Frontal cortex (tissue), 4 donors: ENCODE measurements around the gene TMEM131. TPM values are rescaled to one million over a fixed set of nuclear protein-coding genes. Genes with fewer than 3 reads are reported as not detected.

Experiments used
- DNase-seq, 2 donors: peaks; one replicate each; pipeline ENCODE4 v3.0.0; 2012; ENCODE audit warnings: low spot score in 2 of 2
- FAIRE-seq: peaks from 2 replicates; lab custom pipeline; 2012; peaks lifted over from hg19 to GRCh38; lab: Jason Lieb, UNC
- total RNA-seq: library from RNA; depleted of rRNA; stranded (reverse); fragments of >200 nt; gene quantifications from one replicate; pipeline ENCODE4 v1.2.3, GENCODE V29; 2014
- donor health status: control.
- donor health status: control.
- donor health status: control.

Gene TMEM131
- total RNA-seq, 1 donor from 2014 or later, result 30.2 TPM

GRCh38 chr2:97755491-97755890 is 240.3 kb downstream of the TMEM131 start:
- FAIRE-seq (no peak), DNase-seq (no peak)

- FAIRE-seq, result no peak
Measured at GRCh38 chr2:97754690-97755346, 240.9 kb downstream of the TMEM131 start.

GRCh38 chr2:97752342-97753334 is 243.1 kb downstream of the TMEM131 start:
- FAIRE-seq (no peak), DNase-seq (no peak)

More at GRCh38 chr2:97754690-97755346, 240.9 kb downstream of the TMEM131 start:
- no peak for DNase-seq

- DNase-seq (no peak), FAIRE-seq (no peak)
Measured at GRCh38 chr2:97751752-97752151, 244.0 kb downstream of the TMEM131 start.

GRCh38 chr2:97750017-97750416 is 245.7 kb downstream of the TMEM131 start:
- FAIRE-seq, result no peak

GRCh38 chr2:97749581-97749980 is 246.2 kb downstream of the TMEM131 start:
- FAIRE-seq (no peak), DNase-seq (no peak)

More at GRCh38 chr2:97750017-97750416, 245.7 kb downstream of the TMEM131 start:
- no peak for DNase-seq

GRCh38 chr2:97747716-97748115 is 248.0 kb downstream of the TMEM131 start:
- no peak for FAIRE-seq
- no peak for DNase-seq

- DNase-seq (no peak), FAIRE-seq (no peak)
Measured at GRCh38 chr2:97747285-97747684, 248.5 kb downstream of the TMEM131 start.

GRCh38 chr2:97745474-97746174 is 250.1 kb downstream of the TMEM131 start:
- DNase-seq, result no peak
- no peak for FAIRE-seq

- FAIRE-seq (no peak), DNase-seq (no peak)
Measured at GRCh38 chr2:97743913-97744312, 251.8 kb downstream of the TMEM131 start.

GRCh38 chr2:97742381-97742847 is 253.3 kb downstream of the TMEM131 start:
- no peak for DNase-seq
- no peak for FAIRE-seq

GRCh38 chr2:97741686-97742085 is 254.1 kb downstream of the TMEM131 start:
- no peak for FAIRE-seq

GRCh38 chr2:97741251-97741650 is 254.5 kb downstream of the TMEM131 start:
- no peak for FAIRE-seq
- no peak for DNase-seq

More at GRCh38 chr2:97741686-97742085, 254.1 kb downstream of the TMEM131 start:
- DNase-seq, result no peak

GRCh38 chr2:97740590-97741182 is 255.1 kb downstream of the TMEM131 start:
- DNase-seq, result peak in 1 of 2 donors; percentile 52
- no peak for FAIRE-seq

- DNase-seq, result no peak
- no peak for FAIRE-seq
Measured at GRCh38 chr2:97739893-97740245, 255.9 kb downstream of the TMEM131 start.

- no peak for FAIRE-seq
- no peak for DNase-seq
Measured at GRCh38 chr2:97739020-97739892, 256.5 kb downstream of the TMEM131 start.

GRCh38 chr2:97738179-97739019 is 257.3 kb downstream of the TMEM131 start:
- DNase-seq (no peak), FAIRE-seq (no peak)
